GM21619 (cell line): ENCODE data around the gene CARMIL1.

Source experiments
- ATAC-seq: cut with Tn5 transposase; IDR thresholded peaks from one replicate; pipeline ENCODE4 v1.9.1; 2021; ENCODE audit not compliant: unreplicated experiment

CARMIL1 gene

DNA sequence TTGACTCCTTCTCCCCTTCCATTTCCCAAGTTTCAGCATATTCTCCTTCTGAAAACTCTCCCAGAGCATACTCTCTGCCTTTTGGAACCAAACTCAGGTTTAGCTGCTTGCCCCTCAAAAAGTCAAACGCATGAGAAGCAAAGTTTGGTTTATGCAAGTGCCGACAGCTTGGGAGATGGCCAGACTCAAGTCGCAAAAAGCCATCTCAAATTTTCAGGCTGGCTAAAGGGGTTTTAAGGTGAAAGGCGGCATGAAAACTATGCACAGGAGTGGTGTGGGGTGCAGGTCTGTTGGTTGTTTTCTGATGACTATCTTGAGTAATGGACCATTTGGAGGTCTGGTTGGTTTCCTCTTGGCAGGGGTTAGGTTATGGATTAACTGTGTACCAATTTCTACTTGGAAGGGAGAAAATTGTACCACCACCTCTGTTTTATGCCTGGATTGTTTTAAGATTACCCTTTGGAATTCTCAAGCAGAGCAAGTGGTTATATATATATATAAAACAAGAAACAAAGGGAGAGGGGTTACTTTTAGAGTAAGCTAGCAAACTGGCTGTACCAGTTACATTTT is 320.4 kb downstream of the CARMIL1 start:
- ATAC-seq, result no peak

DNA sequence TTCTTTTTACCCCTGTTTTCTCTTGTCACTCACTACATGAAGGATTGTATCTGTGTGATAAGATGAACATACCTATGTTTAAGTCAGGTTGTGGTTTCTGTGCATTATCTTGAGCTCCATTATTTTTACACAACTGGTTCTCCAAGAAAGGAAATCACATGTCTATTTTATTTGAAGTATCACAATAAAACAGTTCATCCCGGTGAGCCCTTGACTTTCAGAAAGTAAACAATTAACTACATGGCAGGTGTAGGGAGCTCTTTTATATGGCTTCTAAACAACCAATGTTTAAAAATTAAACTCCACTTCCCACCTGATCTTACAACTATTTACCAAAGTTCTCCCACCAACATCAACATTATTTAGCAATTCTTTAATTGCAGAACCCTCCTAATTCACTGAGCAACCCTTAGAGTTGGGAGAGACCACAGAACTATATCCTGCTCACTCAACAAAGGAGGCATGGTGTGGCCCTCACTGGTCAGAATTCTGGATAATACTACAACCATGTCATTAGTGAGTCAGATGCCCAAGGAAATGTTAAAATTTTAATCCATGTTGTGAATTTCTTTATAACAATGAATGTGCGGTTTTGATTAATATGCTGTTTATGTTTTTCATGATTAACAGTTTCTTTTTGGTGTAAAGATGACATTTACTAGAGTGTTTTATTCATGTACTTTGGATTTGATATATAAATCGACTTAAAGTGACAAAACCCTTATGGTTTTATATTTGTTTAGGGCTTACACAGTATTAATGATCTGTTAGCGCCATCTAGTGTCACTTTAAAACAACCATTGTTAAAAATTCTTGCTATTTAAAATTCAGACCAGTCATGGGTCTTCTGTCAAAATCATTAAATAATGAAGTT is 322.9 kb downstream of the CARMIL1 start:
- ATAC-seq, result no peak

DNA sequence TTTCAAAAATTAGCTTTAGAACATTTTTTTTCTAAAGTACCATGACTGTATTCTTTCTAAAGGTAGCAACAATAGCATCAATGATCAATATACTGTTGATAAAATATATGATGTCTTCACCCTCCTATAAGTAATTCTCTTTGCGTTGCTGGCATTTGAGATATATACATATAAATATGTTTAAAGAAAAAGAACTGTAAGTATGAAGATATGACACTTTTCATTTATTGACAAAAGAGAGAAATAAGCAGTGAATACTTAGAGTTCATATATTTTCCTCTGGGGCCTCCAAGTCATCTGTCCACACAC is 323.5 kb downstream of the CARMIL1 start:
- ATAC-seq, result no peak

DNA sequence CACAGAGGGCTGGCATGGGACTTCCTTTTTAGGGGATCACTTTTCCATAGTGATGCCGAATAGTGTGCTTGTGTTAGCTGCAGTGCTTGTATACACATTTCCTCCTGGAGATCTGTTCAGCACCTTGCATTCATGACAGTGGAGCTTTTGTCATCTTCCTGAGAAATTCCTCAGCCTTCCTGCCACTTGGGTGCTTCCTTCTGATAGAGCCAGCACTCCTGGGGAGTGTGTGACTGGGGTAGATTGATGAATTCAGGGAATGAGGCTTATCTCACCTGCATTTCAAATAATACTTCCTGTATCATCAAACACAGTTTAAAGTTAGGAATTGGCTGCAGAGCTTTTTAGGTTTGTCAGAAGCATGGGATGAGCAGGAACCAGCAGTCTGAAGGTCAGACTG is 324.1 kb downstream of the CARMIL1 start:
- no peak for ATAC-seq

DNA sequence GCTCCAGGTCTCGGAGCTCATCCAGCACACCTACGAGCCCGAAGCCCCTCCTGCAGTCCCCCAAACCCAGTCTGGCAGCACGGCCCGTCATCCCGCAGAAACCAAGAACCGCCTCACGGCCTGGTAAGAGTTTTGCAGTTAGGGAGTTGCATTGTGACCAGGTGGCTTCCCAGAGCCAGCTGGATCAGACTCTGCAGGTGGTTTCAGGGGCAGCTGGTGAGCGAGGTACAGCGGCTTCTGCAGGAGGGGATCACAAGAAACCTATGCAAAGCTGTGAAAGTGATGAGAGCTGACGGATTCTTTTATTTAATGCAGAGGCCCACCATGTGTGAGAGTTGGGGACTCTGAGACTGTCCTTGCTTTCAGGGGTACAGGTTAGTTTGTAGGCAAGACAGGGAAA is 327.0 kb downstream of the CARMIL1 start:
- no peak for ATAC-seq

DNA sequence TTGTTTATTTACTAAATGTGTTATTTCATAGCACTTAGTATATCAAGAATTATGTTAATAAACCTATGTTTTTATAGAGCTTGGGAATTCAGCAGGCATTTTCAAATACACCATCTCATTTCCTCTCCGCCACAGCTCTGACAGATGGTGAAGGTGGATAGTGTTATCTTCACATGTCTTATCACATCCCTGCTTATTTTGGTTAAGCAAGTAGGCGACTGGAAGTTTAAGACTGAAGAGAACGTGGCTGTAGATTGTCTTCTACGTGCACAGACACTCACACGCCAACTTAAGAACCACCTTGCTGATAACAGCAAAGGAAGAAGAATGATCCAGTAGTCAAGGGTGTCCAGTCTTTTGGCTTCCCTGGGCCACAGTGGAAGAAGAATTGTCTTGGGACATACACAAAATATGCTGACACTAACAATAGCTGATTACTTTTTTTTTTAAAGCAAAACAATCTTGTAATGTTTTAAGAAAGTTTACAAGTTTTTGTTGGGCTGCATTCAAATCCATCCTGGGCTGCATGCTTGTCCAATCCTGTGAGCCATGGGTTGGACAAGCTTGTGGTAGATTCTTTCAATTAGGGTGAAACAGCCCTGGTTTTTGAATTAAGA is 329.5 kb downstream of the CARMIL1 start:
- no peak for ATAC-seq

DNA sequence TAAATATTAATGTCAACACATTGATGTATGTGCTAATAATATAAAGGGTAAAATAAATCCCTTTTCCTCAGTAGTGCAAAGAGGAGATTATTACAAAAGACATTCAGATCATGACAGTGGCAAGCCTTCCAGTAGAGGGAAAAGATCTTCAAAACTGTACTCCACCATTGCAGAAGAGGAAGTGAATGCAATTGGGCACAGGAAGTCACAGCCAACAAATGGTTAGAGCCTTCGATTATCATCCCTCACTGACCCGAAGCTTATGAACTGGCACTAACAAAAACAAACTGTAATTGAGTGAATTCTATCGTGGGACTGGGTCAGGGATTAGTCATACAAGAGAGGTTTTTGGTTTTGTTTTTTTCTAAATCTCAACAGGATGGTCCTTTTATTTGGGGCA is 333.5 kb downstream of the CARMIL1 start:
- ATAC-seq, result no peak

DNA sequence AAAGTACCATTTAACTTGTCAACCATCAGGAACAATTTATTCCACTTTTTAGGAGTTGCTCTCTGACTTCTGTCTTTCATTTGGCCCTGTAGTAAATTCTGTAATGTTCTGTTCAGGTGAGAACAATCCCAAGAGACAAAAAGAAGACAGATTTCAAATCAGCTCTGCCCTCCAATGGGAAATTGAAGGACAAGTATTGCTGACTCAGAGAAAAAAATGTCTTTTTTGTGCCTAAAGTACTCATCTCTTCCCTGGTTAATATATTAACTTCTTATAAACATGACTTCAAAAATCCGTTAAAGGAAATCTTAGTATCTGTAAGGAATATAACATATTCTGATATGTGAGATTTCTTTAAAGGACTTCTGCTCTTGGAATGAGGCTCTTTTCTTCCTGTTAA is 334.2 kb downstream of the CARMIL1 start:
- no peak for ATAC-seq

DNA sequence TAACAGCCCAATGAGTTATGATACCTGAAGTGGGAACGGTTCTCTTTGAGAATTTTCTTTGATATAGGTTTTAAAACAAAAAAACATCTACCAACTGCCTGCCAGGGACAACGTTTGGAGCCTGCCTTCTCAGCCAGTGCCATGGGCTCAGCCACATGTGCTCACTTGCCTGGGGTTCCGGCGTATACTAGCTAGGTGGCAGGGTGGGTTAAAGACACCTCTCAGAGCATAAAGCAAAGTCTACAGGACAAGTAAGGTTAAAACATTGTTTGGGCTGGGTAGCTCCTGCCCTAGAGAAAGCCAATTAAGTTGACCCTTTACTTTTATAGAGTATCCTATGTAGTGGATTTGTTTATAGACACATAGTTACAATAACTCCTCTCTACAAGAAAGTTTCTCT is 334.9 kb downstream of the CARMIL1 start:
- no peak for ATAC-seq

DNA sequence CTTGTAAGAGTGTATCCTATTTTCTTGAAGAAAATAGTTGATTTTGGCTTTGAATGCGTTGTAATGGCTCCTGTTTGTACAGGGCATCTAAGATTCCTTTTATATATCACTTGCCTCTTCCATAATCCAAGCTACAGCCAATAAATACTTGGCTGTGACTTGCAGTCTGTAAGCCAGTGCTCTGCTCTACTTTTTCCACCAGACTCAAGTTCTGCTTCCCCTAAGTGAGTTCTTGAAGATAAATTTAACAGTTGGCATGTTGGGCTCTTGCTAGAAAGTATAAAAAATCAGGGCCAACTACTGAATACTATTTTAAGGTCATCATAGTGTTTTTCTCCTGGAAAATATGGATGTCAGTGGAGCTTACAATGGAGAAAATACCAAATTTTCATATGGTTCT is 336.3 kb downstream of the CARMIL1 start:
- ATAC-seq, result no peak

DNA sequence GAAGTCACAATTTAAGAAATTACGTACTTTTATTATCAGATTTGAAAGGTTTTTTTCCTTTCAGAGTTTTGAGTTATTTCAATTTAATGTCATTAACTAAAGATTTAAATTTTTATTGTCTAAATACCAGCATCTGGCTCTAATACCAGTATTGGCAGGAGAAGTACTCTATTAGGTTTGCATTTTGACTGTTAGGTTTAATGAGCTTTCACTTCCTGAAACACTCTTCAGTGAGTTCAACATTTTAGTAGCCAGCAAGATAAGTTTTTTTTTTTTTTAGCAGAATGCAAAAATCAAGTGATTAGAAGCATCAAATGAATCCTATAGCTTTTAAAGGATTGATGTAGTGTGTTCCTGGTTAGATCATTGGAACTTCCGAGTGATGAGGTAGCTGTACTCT is 338.8 kb downstream of the CARMIL1 start:
- no peak for ATAC-seq

DNA sequence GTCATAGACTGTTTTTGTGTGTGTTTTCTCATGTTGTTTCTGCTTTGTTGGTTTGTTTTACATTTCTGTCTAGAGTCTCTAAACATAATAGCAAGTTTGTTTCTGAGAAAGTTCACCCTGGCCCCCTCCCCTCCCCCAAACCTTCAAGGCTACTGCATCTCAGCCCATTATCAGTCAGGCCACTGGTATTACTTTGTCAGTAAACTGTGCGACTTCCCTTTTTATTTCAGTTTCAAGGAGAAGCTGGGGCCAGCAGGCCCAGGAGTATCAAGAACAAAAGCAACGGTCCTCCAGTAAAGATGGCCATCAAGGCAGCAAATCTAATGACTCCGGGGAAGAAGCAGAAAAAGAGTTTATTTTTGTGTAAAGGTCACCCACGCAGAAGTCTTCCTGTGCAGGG is 340.0 kb downstream of the CARMIL1 start:
- ATAC-seq, result no peak

DNA sequence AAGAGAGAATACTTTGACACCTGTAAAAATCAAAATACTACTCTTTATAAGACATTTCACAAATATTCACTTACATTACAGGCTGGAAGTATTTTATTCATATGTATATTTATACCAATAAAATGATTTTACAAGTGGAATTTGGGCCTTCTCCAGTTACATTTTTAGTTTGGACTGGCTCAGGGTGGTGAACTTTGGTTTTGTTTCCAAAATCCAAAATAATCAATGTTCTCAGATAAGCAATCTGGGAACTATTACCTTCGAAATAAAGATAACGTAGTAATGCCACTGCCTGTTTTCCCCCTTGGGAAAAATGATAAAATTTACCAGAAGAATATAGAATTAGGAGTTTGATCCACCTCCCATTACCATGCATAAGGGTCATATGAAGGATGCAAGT is 341.2 kb downstream of the CARMIL1 start:
- ATAC-seq, result no peak

DNA sequence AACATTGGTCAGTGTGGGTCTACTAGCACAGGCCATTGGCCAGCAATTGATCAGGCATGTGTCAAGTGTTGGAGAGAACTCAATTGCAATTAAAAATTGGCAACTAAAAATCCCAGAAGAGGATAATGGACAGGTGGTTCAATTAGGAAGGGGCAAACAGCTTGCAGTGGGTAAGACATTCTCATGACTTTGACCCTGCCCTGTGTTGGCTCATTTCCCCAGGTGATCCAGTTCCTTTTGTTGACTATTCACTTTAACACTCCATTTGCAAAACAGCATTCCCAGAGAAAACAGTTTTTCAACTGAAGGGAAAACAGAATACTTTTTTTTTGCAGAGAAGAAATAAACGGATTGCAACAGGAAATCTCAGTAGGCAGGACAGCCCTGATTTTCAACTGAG is 343.9 kb downstream of the CARMIL1 start:
- no peak for ATAC-seq

DNA sequence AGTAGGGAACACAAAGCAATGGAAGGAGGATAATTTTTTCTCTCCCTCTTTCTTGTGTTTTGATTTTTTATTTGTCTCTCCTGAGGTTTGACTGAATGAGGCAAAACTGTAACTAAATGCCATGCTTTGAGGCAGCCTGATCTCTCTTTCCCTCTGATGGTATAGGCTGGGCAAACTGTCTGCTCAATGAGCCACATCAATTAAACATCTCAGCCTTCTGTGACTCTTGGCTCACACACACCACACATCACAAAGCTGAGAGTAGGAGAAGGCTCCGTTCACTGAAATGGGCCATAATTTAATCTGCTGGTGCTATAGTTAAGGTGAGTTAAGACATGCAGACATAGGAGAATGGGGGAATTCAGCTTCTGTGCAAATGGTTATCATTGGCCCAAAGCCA is 344.7 kb downstream of the CARMIL1 start:
- no peak for ATAC-seq

DNA sequence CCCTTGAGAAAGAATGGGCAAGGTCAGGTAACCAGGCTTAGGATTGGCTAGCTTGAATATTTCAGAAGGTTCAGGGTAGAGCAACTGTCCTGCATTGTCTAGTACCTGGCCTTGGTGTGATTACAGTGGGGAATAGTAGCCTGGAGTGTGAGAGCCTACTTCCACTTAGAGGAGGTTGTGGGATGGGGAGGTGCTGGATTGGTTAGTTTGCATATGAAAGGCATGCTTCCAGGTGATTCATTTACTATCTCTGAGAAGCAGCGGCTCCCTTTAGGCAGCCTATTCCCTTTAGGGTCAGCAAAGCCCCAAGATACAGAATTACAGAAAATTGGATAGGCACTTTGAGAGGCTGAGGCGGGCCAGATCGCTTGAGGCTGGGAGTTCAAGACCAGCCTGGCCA is 347.8 kb downstream of the CARMIL1 start:
- ATAC-seq, result no peak

DNA sequence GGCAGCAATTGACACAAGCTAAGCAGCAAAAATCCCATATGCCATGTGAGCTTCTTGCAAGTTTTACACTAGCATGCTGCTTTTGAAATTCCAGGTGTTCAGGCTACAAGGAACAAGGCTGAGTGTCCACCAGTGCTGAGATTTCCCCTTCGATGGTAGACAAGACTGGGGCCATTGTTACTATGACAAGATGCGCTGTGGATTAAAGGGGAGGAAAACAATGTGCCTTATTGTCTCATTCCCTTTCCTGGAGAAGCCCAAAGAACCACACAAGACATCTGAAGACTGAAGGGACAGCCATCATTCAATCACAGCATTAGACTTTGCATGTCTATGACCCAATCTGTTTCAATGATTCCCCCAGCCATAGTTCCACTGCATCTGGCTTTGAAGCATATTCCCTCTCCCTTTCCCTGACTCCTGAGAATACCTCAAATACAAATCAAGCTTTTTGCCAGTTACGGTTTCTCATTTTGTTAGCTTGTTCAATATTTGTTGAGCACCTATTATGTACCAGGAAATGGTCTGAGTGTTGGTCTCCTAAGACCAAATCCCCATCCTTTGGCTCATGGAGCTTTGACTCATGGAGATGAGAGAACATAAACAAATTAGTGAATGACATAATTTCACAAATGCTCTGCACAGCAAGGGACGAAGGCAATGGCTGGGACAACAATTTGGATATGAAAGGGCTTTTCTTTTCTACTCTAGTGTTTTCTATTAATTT is 349.5 kb downstream of the CARMIL1 start:
- ATAC-seq, result no peak

DNA sequence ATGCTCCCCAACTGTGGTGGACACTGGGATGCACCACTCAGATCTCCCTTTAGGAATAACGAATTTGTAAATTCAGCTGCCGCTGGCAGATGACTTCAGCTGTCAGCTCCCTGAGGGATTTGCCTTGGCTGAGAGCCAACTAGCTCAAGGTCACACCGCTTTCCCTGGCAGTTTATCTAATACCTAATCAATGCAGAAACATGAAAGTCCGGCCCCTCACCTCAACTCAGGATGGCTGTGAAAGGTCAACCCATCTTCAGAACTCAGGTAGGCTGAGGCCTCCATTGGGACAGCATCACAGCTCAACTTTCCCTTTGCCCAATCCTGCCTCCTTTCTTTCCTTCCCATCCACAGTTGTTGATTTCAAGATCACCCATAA is 350.0 kb downstream of the CARMIL1 start:
- no peak for ATAC-seq

DNA sequence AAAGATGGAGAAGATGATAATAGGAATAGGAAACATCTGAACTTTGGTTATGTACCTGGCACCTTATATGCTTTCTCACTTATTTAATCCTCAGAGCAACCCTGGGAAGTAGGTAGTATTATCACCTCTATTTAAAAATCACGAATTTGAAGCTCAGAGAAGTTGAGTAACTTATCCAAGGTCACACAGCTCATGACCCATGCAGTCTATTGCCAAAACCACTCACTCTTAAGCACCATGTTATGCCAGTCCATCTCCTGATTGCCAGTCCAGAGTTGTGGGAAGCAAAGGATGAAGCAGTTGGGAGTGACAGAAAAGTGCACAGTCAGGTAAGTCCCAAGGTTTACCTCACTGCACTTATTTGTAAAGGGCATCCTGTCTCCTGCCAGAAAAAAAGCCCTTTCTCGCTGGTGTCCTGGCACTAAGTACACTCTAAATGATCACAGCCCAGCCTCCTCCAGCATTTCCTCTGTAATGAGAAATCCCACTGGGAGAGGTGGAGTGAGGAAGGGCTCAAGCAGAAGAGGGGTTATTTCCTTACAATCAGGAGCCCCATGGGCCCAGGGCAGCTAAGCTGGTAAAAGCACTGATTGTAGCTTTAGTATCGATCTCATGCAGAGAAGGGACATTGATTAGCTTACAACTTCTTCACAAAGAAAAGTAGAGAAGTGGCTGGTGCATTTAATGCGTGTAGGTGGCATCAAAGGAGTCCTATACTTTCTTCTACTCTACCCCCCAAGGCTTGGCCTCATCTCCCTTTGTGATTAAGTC is 351.5 kb downstream of the CARMIL1 start:
- no peak for ATAC-seq

DNA sequence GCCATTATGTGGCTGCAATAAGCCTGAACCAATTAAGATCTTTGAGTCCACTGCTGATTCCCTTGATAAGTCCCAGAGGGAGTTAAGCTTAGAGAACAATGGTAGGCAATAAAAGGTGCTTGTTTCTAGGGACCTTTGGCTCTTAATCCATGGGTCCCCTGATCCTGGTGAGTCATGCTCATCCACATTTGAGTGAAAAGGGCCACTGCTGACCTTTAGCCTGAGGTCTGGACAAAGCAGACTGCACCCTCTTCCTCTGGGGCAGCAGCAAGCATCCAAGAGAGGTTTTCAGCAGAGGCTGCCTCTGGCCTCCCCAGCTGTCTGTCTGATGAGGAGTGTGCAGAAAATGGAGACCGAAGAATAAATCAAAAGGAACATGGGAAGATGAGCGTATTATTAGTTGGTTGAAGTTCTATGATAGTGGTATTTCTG is 356.7 kb downstream of the CARMIL1 start:
- ATAC-seq, result no peak

DNA sequence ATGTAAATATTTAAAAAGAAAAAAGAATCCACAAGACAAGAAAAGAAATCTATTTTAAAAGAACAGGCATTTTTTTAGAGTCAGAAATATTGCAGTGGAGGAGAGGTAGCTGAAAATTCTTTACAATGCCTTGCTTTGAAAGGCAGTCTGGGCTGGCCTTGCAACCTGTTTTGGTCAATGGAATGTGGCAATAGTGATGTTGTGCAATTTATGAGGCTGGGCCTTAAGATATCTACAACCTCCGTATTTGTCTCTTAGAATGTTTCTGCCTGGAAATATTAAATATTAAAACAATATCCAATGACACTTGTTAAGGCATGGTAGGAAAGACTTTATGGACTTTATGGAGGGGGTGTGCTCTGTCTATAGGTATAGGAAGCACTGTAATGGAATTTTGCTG is 358.0 kb downstream of the CARMIL1 start:
- ATAC-seq, result no peak
